Measurements from ENCODE around the gene TNP1.

Gene TNP1

DNA sequence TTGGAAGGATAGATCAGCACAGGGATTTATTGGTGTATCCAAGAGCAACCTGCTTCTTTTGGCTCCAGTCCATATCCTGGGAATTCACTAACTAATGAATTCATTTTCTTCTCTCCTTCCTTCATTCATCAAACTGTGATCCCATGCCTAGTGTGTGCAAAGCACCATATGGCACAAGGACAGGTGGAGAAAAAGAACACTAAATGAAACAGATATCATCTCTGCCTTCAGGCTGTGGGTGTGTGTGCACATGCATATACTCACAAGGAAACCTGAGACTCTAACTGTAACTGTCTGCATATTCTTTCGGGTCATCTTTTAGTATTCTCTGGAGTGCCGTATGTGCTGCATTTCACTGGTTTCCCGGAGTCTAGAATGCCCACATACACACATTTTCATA, 20.2 kb downstream of the TNP1 start:
- ChIA-PET CTCF (no interaction called here), POLR2A (no interaction called here)
- TF ChIP-seq HDGF (IDR thresholded peaks at IDR 0.05; ENCODE audit: borderline replicate concordance) (no peak), L3MBTL2 (conservative IDR thresholded peaks at IDR 0.05) (no peak), FOXM1 (IDR thresholded peaks at IDR 0.05; ENCODE audit: borderline replicate concordance) (no peak), ARNT (IDR thresholded peaks at IDR 0.05) (no peak)
- TF ChIP-seq, protein P1, sequence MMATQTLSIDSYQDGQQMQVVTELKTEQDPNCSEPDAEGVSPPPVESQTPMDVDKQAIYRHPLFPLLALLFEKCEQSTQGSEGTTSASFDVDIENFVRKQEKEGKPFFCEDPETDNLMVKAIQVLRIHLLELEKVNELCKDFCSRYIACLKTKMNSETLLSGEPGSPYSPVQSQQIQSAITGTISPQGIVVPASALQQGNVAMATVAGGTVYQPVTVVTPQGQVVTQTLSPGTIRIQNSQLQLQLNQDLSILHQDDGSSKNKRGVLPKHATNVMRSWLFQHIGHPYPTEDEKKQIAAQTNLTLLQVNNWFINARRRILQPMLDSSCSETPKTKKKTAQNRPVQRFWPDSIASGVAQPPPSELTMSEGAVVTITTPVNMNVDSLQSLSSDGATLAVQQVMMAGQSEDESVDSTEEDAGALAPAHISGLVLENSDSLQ (IDR thresholded peaks at IDR 0.05), result no peak
- DNase-seq (ENCODE audit: extremely low spot score), result no peak

DNA sequence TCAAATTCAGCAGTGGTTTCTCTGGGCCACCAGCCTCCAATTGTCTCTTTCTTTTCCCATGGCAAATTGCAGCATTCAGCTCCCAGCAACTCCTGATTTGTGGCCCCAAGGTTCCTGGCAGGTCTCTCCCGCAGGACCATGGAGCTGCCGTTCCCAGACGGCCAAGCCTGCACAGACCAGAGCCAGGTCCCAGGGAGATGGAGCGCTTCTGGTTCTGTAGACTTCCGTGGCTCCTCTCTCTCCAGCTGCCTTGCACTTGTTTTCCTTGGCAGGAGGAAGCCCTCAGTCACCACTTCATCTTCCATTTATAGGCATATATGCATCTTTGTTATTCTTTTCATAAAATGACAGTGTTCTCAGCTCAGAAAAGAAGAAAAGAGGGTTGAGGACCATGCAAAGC, 21.7 kb downstream of the TNP1 start:
- DNase-seq (ENCODE audit: extremely low spot score), result no peak
- ChIA-PET CTCF (interaction anchor here (0.6 kb wide), 1 partner anchor 328 kb away, joined by 5 read pairs; no protein-coding TSS in a partner anchor), POLR2A (no interaction called here)
- no peak for TF ChIP-seq ZNF384 (IDR thresholded peaks at IDR 0.05)
- no peak for TF ChIP-seq NFRKB (IDR thresholded peaks at IDR 0.05)
- TF ChIP-seq FOXA1 (IDR thresholded peaks at IDR 0.05), result no peak
- TF ChIP-seq FOXK2 (IDR thresholded peaks at IDR 0.05), result no peak
- no peak for TF ChIP-seq FOXM1 (IDR thresholded peaks at IDR 0.05; ENCODE audit: borderline replicate concordance)
- no peak for TF ChIP-seq BHLHE40 (IDR thresholded peaks at IDR 0.05; ENCODE audit: borderline replicate concordance)
- no peak for TF ChIP-seq TARDBP (IDR thresholded peaks at IDR 0.05)
- TF ChIP-seq ARNT (IDR thresholded peaks at IDR 0.05), result no peak
- TF ChIP-seq LEF1 (IDR thresholded peaks at IDR 0.05; ENCODE audit: borderline replicate concordance), result no peak
- no peak for TF ChIP-seq SUZ12 (IDR thresholded peaks at IDR 0.05)
- TF ChIP-seq ELF4 (IDR thresholded peaks at IDR 0.05), result no peak
- no peak for TF ChIP-seq L3MBTL2 (conservative IDR thresholded peaks at IDR 0.05)

DNA sequence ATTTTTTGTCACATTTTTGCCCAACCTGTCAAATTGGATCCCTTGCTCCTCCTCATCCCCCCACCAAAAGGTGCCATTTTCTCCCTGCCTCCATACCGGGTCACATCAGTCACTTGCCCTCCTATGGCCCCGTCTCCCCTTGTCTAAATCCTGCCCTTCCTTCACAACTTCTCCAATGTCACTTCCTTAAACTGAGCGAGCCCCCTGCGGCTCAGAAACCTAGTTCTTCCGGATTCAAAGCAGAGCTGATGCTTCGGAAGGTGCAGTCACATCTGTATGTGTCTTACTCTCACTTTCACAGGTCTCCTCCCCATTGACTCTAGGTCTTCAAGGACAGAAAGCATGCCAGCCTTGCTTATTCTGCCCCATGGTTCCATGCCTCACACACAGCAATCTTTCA, 22.1 kb downstream of the TNP1 start:
- TF ChIP-seq BHLHE40 (IDR thresholded peaks at IDR 0.05; ENCODE audit: borderline replicate concordance) (no peak), HDGF (IDR thresholded peaks at IDR 0.05; ENCODE audit: borderline replicate concordance) (no peak), L3MBTL2 (conservative IDR thresholded peaks at IDR 0.05) (no peak), ZNF384 (IDR thresholded peaks at IDR 0.05) (no peak), ELF4 (IDR thresholded peaks at IDR 0.05) (no peak), SUZ12 (IDR thresholded peaks at IDR 0.05) (no peak), FOXK2 (IDR thresholded peaks at IDR 0.05) (no peak), LEF1 (IDR thresholded peaks at IDR 0.05; ENCODE audit: borderline replicate concordance) (no peak), ARNT (IDR thresholded peaks at IDR 0.05) (no peak), CTBP1 (IDR thresholded peaks at IDR 0.05; ENCODE audit: borderline replicate concordance) (no peak)
- TF ChIP-seq, protein P1 (IDR thresholded peaks at IDR 0.05), result no peak
- ChIA-PET CTCF (no interaction called here), POLR2A (no interaction called here)
- no peak for DNase-seq (ENCODE audit: extremely low spot score)

DNA sequence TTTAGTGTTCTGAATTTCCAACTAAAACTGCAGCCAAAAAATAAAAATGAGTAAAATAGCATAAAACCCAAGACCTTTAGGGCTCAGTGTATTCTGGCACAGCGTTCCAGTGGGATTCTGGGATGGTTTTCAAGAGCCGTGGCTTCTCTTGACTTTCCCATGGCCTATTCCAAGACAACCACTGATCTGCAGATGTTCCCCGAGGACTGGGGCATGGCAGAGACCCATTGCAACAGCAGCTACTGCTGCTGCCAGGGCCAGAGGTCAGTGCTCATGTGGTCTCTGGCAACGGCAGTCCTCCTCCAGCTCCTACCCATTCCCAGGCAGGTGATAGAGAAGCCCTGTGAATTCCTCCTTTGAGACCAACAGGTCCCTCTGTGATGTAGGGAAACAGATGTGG, 26.8 kb downstream of the TNP1 start:
- TF ChIP-seq SP1 (IDR thresholded peaks at IDR 0.05) (no peak), L3MBTL2 (conservative IDR thresholded peaks at IDR 0.05) (no peak), CTBP1 (IDR thresholded peaks at IDR 0.05; ENCODE audit: borderline replicate concordance) (no peak), TARDBP (IDR thresholded peaks at IDR 0.05) (no peak), BHLHE40 (IDR thresholded peaks at IDR 0.05; ENCODE audit: borderline replicate concordance) (no peak), HDGF (IDR thresholded peaks at IDR 0.05; ENCODE audit: borderline replicate concordance) (no peak), NFRKB (IDR thresholded peaks at IDR 0.05) (no peak), ELF4 (IDR thresholded peaks at IDR 0.05) (no peak)
- ChIA-PET POLR2A (no interaction called here), CTCF (no interaction called here)
- DNase-seq (ENCODE audit: extremely low spot score), result no peak

DNA sequence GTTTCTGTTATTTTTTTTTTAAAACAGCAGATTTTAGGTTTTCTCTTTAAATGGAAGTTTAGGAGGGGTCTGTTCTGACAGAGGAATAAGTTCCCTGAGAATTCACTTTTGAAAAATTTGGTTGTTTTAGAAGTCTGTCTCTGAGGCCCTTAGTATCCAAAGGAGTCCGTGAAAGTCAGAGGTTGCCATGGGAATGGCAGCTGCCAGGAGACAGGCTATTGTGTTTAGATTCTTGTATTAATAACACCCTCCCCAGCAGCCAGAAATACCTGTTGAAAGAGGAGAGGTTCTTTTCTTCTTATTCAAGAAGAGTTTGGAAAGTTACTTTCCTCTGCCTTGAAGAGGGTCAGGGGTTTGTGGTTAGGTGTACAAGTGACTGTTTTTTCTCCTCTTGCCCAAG, 29.5 kb downstream of the TNP1 start:
- DNase-seq (ENCODE audit: extremely low spot score), result no peak
- CTCF ChIA-PET, result no interaction called here
- no peak for TF ChIP-seq CTBP1 (IDR thresholded peaks at IDR 0.05; ENCODE audit: borderline replicate concordance)
- no peak for TF ChIP-seq FOXM1 (IDR thresholded peaks at IDR 0.05; ENCODE audit: borderline replicate concordance)
- TF ChIP-seq FOXA1 (IDR thresholded peaks at IDR 0.05), result no peak
- TF ChIP-seq NFRKB (IDR thresholded peaks at IDR 0.05), result no peak
- POLR2A ChIA-PET, result interaction anchor here (1.1 kb wide), 1 partner anchor 23 kb away, joined by 3 read pairs; no protein-coding TSS in a partner anchor

DNA sequence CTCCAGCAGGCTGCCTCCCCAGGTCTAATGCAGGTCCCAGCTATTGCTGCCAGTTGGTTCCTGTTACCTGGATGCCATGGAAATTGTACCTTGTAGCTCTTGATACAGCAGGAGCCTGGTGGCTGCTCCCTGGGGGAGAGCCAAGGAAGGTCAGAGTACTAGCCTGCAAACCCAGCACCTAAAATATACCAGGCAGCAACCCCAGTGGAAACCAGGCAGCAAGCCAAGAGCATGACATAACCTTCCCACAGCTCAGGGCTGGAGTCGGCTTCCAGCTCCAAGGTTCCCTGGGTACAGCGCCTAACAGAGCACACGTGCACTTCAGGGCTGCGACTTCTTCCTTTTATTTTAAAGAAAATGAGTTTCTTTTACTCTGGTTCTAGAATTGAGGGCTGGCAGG, 30.3 kb downstream of the TNP1 start:
- DNase-seq (ENCODE audit: extremely low spot score), result no peak
- ChIA-PET POLR2A (interaction anchor here (1.1 kb wide), 1 partner anchor 22 kb away, joined by 3 read pairs; no protein-coding TSS in a partner anchor), CTCF (interaction anchor here (1.0 kb wide), 1 partner anchor 11 kb away, joined by 3 read pairs; no protein-coding TSS in a partner anchor)
- no peak for TF ChIP-seq BHLHE40 (IDR thresholded peaks at IDR 0.05; ENCODE audit: borderline replicate concordance)

DNA sequence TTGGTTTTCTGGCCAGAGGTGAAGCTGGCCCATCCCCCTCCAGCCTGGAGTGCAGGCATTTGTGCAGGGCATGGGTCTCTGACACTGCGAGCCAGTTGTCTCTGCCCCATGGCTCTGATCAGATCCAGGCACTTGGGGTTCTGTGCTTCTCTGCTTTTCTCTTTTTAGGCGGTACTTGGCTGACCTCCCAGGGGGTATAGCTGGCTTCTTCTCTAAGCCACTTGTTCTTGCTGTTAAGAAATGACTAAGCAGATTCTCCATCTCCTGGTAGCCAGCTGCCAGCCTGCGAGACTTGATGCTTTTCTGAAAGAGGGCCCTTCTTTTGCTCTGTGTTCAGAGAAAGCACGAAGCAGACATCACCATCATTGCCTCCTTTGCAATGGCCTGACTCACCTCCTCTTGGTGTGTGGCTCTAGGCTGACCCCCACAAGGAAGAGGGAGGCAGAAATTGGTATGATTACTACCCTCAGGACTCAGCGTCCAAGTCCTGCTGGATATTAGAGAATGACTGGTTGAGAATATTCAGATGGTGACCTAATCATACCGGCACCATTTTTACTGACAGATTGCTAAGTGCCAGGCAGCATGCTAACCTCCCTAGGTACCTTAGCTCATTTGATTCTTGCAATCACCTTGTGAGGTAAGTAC, 32.7 kb downstream of the TNP1 start:
- TF ChIP-seq CTBP1 (IDR thresholded peaks at IDR 0.05; ENCODE audit: borderline replicate concordance), result no peak
- TF ChIP-seq NFRKB (IDR thresholded peaks at IDR 0.05), result no peak
- TF ChIP-seq HDGF (IDR thresholded peaks at IDR 0.05; ENCODE audit: borderline replicate concordance), result no peak
- no peak for TF ChIP-seq TARDBP (IDR thresholded peaks at IDR 0.05)
- TF ChIP-seq ELF4 (IDR thresholded peaks at IDR 0.05), result no peak
- TF ChIP-seq ARNT (IDR thresholded peaks at IDR 0.05), result no peak
- no peak for TF ChIP-seq FOXM1 (IDR thresholded peaks at IDR 0.05; ENCODE audit: borderline replicate concordance)
- no peak for TF ChIP-seq SUZ12 (IDR thresholded peaks at IDR 0.05)
- no peak for TF ChIP-seq L3MBTL2 (conservative IDR thresholded peaks at IDR 0.05)
- TF ChIP-seq LEF1 (IDR thresholded peaks at IDR 0.05; ENCODE audit: borderline replicate concordance), result no peak
- no peak for TF ChIP-seq ZNF384 (IDR thresholded peaks at IDR 0.05)
- no peak for TF ChIP-seq FOXA1 (IDR thresholded peaks at IDR 0.05)
- TF ChIP-seq FOXK2 (IDR thresholded peaks at IDR 0.05), result no peak
- no peak for TF ChIP-seq BHLHE40 (IDR thresholded peaks at IDR 0.05; ENCODE audit: borderline replicate concordance)
- TF ChIP-seq SP1 (IDR thresholded peaks at IDR 0.05), result no peak
- ChIA-PET POLR2A (no interaction called here), CTCF (no interaction called here)
- no peak for DNase-seq (ENCODE audit: extremely low spot score)
